ENCODE results near the gene PLCB1.

The PLCB1 gene

DNA sequence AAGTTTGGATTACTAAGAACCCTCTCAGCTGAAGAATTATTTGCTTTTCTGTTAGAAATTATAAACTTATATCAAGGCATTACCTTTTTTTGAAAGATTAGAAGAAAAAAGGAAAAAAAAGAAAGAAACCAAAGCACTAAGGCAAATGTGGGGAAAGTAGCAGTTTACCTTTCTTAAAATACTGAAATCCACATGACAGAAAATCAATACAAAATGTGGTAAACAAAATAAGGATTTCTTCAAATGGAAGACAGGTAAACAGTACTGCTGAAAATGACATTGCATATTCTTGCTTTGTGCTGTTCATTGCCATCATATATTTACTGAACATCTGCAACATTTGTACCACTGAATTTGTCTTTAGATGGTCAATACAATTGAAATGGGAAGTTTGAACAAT lies 525.6 kb downstream of the PLCB1 start:
- DNase-seq (ENCODE audit: low read depth in 2 of 2) = no peak

DNA sequence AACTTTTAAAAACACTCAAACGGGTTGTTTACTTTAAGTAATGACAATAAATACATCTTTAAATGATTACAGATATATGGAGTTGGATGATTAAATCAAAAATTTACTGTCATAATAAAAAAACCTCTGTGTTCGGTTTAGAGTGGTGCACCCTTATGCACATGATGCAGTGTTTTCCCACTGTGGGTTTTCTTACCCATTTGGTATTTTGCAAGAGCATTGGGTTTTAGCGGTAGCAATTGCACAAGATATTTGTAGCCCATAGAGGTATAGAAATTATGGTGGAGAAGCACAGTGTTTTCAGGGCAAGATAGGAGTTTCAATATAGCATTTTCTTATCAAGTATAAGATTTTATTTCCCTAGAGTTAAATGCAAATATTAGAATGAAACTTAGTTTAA lies 526.0 kb downstream of the PLCB1 start:
- no peak for DNase-seq (ENCODE audit: low read depth in 2 of 2)

DNA sequence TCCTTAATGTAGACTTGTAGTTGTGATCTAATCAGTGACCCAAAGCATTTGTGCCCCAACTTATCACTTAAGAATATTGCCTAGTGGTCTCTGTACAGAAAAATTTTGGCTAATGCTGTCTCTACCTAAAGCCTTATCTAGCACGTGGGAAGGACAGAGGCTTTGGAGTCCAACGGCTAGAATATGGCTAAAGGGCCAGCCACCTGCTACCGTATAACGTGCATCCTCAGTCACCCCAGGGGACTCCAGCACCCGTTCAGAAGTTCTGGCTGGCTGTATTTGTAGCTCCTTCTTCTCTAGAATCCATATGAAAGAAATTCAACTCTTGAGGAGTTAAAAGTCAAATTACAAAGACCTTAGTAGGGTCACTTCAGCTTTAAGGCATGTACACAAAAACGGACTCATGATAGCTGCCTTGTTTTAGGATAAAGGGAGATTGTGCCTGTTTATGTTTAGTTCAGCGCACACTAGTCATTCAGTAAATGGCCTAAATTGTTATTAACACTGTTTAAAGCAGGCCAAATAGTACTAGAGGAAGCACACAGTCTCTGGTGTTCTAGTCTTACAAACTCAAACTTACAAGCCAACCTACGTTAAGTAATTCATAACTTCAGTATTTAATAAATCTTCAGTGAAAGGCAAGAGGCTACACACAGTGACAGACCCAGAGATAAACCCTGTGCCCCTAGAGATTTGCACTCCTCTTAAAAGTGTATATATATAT lies 529.3 kb downstream of the PLCB1 start:
- DNase-seq (ENCODE audit: low read depth in 2 of 2) = no peak

DNA sequence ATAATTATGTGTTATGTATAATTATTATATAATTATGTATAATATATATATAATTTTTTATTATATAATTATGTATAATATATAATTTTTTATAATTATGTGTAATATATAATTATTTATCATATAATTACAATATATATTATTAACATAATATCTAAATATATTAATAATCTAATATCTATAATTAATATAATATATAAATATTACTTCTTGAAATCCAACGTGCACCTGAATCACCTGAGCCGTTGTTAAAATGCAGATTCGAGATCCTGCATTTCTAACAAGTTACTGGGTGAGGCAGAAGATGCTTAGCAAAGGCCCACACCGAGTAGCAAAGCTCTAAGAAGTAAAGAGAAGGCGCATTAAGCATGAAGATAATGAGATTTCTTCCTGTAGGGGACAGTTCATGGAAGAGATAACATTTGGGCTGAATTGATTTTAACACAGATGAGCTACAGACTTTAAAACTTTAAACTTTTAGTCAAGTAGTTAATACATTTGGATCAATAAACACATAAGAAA lies 530.4 kb downstream of the PLCB1 start:
- DNase-seq (ENCODE audit: low read depth in 2 of 2) = no peak

DNA sequence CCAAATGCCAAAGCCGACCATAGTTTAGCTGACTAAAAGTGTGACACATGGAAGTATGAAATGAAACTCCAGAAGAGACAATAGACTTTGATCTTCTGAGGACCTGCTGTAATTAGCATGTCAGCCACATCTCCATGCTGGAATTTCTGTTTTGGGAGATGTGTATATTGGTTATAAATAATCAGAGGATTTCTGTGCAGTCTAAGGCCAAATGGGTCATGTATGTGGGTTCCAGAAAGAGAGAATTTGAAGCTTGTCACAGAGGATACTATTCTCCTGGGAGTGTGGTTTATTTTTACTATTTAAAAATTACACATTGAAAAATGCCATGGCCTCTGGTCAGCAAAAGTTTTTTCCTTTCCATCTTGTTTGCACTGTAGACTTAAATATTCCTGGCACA lies 531.4 kb downstream of the PLCB1 start:
- DNase-seq (ENCODE audit: low read depth in 2 of 2) = no peak

DNA sequence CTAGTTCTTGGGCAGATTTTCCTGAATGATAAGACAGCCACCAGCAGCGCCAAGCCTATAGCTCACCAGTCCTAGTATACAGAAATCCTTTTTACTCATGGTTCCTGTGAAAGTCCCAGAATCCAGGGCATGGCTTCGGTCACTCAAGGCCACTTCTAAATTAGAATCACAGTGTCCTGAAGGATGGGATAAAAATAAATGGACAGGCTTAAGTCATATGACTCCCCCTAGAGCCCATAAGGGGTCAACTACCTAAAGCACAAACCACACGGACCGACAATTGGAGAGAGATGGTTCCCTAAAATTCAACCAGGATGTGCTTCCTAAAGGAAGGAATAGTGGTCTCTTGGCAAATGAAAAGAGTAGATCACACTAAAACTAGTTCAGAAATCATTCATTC lies 532.7 kb downstream of the PLCB1 start:
- DNase-seq (ENCODE audit: low read depth in 2 of 2) = no peak

DNA sequence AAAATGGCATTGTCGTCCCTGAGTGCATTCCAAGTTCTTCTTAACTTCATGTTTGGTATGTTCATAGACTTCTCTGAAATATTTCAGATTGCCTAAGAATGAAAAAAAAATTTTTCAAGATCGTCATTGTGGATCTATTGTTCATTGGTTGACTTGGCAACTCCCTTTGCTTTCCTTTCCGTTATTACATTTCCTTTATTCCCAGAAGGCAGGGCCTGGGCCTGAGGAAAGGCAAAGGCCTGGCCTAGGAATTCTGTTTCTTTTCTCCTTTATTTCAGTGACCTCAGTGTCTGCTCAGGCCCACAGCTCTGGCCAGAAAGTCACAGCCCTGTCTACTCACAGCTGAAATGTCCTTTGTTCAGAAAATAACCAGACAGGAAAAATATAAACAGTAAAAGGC lies 535.2 kb downstream of the PLCB1 start:
- no peak for DNase-seq (ENCODE audit: low read depth in 2 of 2)

DNA sequence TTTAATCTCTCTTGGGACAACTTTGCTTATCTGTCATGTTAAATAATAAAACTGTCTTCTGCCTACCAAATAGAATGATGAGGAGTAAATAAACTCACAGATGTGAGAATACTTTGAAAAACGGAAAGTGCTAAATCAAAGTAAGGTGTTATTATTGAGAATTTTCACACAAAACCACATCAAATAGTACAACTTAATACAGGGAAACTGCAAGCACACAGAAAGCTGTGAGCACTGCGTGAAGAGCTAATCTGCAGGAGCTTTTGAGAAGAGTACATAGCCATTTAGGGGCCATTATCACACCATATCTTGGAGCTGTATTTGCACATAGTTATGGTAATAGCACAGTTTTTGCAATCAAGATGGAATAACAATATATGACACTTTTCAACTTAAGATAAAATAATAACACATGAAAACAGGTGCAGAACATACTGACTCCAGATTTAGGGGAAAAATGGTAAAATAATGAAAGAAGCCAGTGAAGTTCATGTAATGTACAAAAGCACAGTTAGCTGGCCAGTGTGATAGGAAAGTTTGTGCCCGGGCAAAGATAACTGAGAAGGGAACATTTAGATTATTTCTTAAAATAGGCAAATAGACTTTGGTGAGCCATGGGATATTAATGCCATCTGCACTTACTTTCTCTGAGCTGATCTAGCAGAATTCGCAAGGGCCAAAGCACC lies 538.3 kb downstream of the PLCB1 start:
- DNase-seq (ENCODE audit: low read depth in 2 of 2) = no peak

DNA sequence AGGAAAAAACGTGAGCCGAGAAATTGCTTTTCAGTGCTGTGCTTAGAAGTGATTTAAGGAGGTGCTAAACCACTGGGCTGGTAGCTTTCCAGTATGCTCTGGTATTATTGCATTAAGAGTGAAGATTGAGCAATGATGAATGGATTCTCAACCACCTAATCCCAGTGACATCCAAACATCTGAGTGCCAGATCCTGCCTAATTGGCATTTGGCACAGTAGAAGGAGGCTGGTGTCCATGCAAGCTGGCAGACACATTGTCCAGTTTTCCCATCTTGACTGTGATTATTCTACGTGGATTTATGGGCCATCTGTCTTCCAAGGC lies 538.8 kb downstream of the PLCB1 start:
- no peak for DNase-seq (ENCODE audit: low read depth in 2 of 2)

DNA sequence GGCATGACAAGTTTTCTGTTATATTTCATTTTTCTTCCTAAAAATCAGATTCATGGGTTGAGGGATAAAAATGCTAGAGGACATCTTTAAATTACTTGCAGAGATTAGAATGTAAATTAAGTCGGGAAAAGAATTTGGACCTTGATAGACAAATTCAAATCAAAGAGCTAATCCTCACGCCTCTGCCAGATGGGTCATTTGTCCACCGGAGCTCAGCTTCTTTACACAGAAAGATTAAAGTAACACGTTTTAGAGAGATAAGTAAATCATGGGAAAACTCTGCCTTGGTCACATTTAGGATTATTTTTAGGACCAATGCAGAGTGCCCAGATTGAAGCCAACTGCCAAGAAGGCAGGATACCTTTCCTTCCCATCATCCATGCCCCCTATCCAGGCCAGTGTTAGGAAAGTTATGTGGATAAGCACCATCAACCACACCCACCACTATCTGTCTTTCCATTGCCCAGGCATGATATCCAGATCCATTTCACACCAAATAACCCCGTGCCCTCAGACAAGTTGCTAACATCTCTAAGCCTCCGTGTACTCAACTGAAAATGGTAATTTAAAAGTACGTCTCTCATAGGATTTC lies 539.4 kb downstream of the PLCB1 start:
- no peak for DNase-seq (ENCODE audit: low read depth in 2 of 2)

DNA sequence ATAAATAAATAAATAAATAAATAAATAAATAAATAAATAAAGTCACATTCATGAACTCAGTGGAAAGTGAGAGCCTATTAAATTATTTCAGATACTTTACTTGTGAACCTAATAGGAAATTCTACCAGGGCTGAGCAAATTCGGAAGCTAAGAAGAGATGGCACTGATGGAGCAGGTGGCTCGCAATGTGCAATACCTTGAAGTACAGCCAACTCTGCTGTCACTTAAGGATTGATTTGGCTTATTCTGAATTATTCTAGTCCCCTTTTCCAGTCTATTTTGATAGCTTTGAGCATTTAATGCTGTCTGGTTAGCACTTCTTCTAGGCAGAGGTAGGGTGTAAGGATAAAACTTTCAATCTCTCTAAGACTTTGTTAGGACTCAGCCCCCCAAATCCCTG lies 541.0 kb downstream of the PLCB1 start:
- DNase-seq (ENCODE audit: low read depth in 2 of 2) = no peak

DNA sequence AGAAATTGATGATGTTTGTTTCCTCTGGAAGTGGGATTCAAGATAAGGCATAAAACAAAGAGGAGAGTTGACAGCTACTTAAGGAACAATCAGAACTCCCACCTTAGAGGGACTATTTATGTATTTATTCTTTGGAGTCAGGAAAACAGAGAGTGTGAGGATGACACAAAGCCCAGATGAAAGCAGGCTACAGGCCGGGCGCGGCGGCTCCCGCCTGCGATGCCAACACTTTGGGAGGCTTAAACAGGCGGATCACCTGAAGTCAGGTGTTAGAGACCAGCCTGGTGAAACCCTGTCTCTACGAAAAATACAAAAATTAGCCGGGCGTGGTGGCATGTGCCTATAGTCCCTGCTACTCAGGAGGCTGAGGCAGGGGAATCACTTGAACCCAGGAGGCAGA lies 543.8 kb downstream of the PLCB1 start:
- no peak for DNase-seq (ENCODE audit: low read depth in 2 of 2)

DNA sequence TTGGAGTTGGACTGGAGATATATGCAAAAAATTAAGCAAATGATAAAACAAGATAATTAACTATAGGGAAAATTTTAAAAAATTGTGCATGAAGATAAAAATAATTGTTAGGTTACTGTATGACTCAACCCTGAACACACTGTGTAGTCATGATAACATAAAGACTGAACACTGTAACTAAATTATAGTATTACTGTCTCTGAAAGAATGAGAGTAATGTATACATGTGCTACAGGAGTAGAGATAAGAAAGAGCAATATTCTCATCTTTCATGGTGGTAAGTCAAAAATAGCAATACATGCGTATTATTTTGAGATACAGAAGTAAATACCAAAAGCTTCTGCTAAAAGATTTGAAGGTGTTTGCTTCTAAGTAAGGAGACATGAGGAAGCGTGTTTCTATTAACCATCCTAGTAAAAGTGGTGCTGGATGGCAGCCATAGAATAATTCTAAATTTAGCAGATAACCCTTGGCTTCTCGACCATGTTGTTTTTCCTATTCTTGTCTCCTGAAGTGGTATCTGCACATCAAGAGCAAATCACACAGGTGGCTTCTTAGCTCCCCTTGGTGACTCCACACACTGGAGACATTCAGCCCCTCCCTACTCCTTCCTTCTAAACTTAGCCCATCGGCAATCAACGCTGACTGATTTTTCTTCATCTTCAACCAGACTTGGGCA lies 546.2 kb downstream of the PLCB1 start:
- DNase-seq (ENCODE audit: low read depth in 2 of 2) = no peak

DNA sequence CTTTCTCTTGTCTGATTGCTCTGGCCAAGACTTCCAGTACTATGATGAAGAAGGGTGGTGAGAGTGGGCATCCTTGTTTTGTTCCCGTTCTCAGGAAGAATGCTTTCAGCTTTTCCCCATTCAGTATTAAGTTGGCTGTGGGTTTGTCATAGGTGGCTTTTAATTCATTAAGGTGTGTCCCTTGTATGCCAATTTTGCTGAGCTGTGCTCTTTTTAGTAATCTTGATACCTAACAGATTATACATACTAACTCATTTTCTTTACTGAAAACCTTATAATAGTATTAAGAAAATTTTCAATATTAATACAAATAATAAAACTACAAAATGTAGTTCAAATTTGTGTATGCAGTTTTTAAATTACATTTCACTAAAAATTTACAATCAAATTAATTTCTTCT lies 557.3 kb downstream of the PLCB1 start:
- no peak for DNase-seq (ENCODE audit: low read depth in 2 of 2)

DNA sequence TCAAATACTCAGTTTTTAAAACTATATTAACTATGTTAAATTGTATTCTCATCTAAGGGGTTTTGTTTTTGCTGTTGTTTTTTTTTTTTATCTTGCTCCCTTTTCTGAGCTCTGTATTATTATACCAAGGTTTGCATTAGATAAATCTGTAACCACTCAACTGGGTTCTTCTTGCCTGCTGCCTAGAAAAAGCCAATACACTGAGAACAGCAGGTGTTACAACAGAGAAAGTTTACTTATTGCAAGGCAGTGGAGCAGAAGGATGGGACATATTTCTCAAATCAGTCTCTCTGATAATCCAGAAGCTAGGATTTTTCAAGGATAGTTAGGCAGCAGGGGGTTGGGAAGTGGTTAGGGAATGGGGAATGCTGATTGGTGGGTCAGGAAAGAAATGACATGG lies 558.0 kb downstream of the PLCB1 start:
- DNase-seq (ENCODE audit: low read depth in 2 of 2) = no peak

DNA sequence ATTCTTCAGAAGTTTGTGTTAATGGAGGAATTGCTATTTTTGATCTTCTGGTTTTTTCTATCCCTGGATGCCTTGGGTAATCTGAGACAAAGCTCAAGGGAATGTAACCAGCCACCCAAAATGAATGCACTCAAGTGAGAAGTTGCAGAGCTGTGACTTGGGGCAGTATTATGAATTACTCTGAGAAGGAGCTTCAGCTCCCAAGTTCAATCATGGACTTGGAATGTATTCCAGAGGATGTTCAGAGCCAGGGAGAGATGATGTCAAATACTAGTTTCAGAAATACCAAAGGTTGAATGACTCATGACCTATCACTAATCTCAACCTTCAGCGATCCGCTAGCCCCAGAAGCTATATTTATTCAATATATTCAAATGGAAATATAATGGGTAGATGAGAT lies 561.6 kb downstream of the PLCB1 start:
- no peak for DNase-seq (ENCODE audit: low read depth in 2 of 2)

DNA sequence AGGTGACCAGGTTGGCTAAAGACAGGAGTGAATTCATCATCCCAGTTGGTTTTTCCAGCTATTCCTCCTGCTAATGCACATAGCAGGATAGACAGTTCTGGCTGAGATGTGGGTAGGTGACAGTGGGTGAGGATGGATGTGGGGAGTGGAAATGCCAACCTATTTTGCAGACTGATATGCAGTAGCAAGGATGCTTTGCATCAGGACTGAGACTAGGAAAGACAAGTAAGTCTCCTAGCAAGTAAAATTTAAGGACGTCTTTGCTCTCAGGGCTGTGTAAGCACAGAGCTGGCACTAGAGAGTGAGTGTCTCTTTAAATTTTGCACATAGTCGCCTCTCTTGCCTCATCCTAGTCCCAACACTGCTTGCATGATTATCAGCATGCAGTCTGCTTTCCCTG lies 568.7 kb downstream of the PLCB1 start:
- DNase-seq (ENCODE audit: low read depth in 2 of 2) = no peak

DNA sequence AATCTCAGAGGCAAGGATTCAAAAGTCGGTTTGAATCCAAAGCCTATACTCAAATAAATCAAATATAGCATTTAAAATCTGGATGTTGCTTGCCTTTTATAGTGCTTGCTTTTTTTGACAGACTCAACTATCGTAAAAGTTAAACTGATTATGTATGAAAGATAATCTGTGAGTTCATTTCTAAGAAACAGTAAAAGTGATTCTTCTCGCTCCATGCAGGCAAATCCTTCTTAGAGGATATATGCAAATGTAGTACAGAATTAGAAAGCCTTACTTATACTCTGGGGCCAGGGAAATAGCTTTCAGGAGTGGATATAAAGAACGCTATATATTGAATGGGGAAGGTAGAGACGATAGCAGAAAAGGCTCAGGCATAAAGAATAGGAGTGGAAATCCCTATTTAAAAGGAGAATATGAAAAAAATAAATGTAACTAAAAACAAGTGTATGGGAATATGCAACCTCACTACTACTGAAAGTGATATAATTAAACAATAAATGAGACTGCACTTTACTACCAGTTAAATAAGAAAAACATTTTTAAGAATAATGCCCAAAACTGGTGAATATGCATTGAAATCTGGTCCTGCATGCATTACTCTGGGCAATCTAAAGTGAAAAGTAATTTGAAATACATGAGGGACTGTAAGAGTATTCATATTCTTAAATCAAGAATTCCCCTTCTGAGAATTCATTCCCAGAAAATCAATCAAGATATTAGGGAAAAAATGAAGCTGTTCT lies 575.1 kb downstream of the PLCB1 start:
- DNase-seq (ENCODE audit: low read depth in 2 of 2) = no peak

DNA sequence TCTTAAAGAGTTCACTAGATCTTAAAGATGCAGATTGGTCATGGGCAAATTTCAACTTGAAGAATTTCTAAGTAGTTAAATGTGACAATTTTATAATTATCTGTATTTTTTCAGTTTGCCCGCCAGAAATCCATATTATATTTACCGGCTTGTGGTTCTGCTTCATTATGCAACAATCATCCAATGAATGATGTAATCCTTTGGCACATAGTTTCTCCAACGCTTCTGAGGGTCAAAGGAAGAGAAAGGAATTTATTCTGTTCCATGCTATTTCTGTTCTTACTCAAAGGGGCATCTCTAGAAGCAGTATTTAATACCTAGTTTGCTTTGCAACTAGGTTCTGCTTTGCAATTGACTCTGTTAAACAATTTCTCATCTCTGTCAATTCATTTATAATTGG lies 577.6 kb downstream of the PLCB1 start:
- DNase-seq (ENCODE audit: low read depth in 2 of 2) = no peak

DNA sequence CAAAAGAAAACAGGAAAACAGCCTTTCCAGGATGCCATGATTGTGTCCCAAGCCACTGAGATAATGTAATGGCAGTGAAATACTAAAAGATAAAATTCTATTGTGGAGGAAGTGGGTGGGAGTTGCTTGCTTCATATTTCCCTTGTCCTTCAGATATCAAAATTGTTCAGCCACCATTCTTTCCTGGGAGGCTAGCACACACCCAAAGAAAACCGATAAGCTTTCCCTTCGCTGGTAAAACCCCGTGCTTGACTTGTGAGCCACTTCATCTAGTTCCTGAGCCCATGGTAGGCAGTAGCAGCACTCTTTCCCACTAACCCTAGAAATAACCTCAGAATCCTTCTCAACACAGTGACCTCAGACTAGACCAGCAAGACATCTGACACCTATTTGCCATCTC lies 579.4 kb downstream of the PLCB1 start:
- DNase-seq (ENCODE audit: low read depth in 2 of 2) = no peak

DNA sequence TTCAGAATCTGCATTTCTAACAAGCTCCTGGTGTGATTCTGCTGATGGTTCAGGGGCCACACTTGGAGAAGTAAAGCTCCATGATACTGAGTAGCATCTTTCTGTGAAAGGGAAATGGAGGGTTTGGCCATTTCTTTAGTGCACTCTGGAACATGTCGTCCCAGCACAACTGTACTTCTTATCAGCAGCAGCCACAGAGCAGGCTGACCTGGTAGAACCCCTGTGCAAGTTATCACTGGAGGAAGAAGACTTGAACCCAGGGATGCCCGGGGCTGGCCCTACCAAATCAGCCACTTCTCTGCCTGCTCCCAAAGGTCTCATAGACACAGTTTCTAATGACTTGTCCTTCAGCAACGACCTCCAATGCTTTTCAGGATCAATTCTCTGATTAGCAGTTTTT lies 582.1 kb downstream of the PLCB1 start:
- DNase-seq (ENCODE audit: low read depth in 2 of 2) = no peak

DNA sequence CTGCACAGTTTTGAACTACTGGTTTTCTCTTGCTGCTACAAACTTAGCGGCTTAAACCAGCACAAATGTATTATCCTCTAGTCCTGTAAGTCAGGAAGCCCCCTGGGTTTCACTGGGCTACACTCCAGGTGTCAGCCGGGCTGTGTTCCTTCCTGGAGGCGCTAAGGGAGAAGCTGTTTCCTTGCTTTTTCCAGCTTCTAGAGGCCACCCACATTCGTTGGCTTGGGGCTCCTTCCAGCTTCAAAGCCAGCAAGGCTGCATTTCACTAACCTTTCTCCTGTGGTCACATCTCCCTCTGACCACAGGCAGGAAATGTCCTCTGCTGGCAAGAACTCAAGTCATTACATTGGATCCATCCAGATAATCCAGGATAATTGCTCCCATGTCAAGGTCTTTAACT lies 586.2 kb downstream of the PLCB1 start:
- DNase-seq (ENCODE audit: low read depth in 2 of 2) = no peak

All from stimulated activated CD4-positive, alpha-beta T cell treated with anti-CD3 and anti-CD28 coated beads, Interleukin-1b, Interleukin-23, amount 100 ng/mL, for 4 hours (primary cell).